PC-3 (cell line): ENCODE results near the gene CTNS.

Source experiments
- CTCF ChIP-seq: fragments of 300-600 bp; sonication (generic); conservative IDR thresholded peaks from 2 replicates; pipeline ENCODE4 v1.5.1; 2017; ENCODE audit warnings: antibody characterized with exemption, low read depth, mild to moderate bottlenecking, low read length
- EZH2 ChIP-seq: fragments of 300-600 bp; sonication (generic); IDR thresholded peaks from one replicate; pipeline ENCODE4 v1.6.1; 2017; ENCODE audit warnings: antibody characterized with exemption, mild to moderate bottlenecking, low read length; ENCODE audit not compliant: unreplicated experiment
- EZH2phosphoT487 ChIP-seq: fragments of 300-600 bp; sonication (generic); IDR thresholded peaks from 2 replicates; pipeline ENCODE4 v1.6.1; 2018; ENCODE audit warnings: mild to moderate bottlenecking, antibody characterized with exemption, low read length, borderline replicate concordance

GRCh38 chr17:3590768-3591167, 45.8 kb upstream of the CTNS start:
- no peak for TF ChIP-seq CTCF
- no peak for TF ChIP-seq EZH2
- TF ChIP-seq EZH2phosphoT487 = no peak
